ENCODE results near the gene CDX1.
A peak's percentile ranks its signal among the peaks of the same experiment; 100 is the strongest.

CDX1 gene

DNA sequence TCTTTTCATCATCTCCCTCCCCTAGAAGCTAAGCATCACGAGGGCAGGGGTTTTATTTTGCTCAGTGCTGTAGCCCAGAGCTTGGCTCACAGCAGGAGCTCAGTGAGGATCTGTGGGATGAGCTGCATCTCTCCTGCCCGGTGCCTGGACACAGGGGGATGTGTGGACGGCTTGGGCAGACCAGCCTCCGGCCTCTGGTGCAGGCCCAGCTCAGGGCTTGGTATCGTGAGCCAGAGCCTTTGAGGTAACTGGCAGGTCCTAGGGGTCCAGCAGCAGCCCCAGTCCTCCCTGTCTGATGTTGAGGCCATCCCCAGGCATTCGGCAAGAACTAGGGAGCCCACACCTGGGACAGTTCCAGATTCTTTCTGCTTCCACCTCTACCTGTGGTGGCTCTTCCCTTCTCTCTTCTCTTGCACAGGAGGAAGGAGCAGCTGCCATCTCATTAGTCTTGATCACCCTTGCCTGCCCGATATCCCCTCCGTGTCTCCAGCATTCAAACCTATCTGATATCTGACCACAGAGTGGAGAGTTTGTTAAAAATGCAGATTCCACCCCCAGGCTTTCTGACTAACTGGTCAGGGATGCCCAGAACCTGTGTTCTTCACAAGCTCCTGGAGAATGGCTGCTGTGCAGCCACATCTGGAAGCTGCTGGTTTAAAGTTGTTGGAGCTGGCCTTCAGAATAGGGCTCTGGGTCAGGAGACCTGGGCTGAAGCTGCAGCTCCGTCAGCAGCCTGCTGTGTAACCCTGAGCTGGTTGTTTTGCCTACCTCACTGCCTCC lies 15.4 kb downstream of the CDX1 start:
- H3K27me3 ChIP-seq: no peaks in the 10 kb centered on the region
- H3K36me3 ChIP-seq: no peaks in the 10 kb centered on the region
- H3K4me1 ChIP-seq (ENCODE audit: control insufficient read depth in 1 of 2, insufficient read depth in 1 of 2, low read depth in 1 of 2, low read length in 1 of 2): peaks cover 16 to 21% of the 10 kb centered on the region in 2 experiments
- no peak overlapping the region for H3K27ac ChIP-seq
- no peak overlapping the region for H3K4me3 ChIP-seq (ENCODE audit: low read depth in 1 of 2, low read length in 1 of 2)
- no peaks in the 10 kb centered on the region for H3K9me3 ChIP-seq
- TF ChIP-seq, protein P1, sequence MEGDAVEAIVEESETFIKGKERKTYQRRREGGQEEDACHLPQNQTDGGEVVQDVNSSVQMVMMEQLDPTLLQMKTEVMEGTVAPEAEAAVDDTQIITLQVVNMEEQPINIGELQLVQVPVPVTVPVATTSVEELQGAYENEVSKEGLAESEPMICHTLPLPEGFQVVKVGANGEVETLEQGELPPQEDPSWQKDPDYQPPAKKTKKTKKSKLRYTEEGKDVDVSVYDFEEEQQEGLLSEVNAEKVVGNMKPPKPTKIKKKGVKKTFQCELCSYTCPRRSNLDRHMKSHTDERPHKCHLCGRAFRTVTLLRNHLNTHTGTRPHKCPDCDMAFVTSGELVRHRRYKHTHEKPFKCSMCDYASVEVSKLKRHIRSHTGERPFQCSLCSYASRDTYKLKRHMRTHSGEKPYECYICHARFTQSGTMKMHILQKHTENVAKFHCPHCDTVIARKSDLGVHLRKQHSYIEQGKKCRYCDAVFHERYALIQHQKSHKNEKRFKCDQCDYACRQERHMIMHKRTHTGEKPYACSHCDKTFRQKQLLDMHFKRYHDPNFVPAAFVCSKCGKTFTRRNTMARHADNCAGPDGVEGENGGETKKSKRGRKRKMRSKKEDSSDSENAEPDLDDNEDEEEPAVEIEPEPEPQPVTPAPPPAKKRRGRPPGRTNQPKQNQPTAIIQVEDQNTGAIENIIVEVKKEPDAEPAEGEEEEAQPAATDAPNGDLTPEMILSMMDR (IDR thresholded peaks at IDR 0.05): no peak

DNA sequence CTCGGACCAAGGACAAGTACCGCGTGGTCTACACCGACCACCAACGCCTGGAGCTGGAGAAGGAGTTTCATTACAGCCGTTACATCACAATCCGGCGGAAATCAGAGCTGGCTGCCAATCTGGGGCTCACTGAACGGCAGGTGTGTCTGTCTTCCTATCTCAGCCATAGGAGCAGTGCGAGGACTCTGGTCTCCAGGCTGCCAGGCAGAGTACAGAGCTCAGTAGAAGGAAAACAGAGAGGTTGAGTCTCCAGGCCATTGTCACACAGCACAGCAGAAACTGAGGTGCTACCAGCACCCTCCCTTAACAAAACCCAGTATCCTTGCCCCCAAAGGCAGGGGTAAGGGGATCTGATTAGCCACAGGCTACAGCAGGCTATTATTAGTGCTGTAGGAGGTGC lies 16.2 kb downstream of the CDX1 start:
- Histone ChIP-seq H3K9me3 (no peaks in the 10 kb centered on the region), H3K27ac (no peak overlapping the region), H3K4me3 (ENCODE audit: low read depth in 1 of 2, low read length in 1 of 2) (no peak overlapping the region), H3K4me1 (ENCODE audit: control insufficient read depth in 1 of 2, insufficient read depth in 1 of 2, low read depth in 1 of 2, low read length in 1 of 2) (peaks cover 16 to 21% of the 10 kb centered on the region in 2 experiments), H3K36me3 (no peaks in the 10 kb centered on the region), H3K27me3 (peaks cover 2% of the 10 kb centered on the region)
- TF ChIP-seq, protein P1 (IDR thresholded peaks at IDR 0.05): no peak

DNA sequence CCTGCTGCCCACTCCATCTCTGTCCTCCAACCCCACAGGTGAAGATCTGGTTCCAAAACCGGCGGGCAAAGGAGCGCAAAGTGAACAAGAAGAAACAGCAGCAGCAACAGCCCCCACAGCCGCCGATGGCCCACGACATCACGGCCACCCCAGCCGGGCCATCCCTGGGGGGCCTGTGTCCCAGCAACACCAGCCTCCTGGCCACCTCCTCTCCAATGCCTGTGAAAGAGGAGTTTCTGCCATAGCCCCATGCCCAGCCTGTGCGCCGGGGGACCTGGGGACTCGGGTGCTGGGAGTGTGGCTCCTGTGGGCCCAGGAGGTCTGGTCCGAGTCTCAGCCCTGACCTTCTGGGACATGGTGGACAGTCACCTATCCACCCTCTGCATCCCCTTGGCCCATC lies 16.9 kb downstream of the CDX1 start:
- Histone ChIP-seq H3K4me3 (ENCODE audit: low read depth in 1 of 2, low read length in 1 of 2) (no peak overlapping the region), H3K4me1 (ENCODE audit: control insufficient read depth in 1 of 2, insufficient read depth in 1 of 2, low read depth in 1 of 2, low read length in 1 of 2) (peaks cover 16 to 21% of the 10 kb centered on the region in 2 experiments), H3K27me3 (peaks cover 8% of the 10 kb centered on the region), H3K9me3 (no peaks in the 10 kb centered on the region), H3K27ac (no peak overlapping the region), H3K36me3 (no peaks in the 10 kb centered on the region)
- TF ChIP-seq, protein P1 (IDR thresholded peaks at IDR 0.05): no peak

DNA sequence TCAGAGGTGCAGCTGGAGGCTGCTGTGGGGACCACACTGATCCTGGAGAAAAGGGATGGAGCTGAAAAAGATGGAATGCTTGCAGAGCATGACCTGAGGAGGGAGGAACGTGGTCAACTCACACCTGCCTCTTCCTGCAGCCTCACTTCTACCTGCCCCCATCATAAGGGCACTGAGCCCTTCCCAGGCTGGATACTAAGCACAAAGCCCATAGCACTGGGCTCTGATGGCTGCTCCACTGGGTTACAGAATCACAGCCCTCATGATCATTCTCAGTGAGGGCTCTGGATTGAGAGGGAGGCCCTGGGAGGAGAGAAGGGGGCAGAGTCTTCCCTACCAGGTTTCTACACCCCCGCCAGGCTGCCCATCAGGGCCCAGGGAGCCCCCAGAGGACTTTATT lies 17.4 kb downstream of the CDX1 start:
- Histone ChIP-seq H3K9me3 (no peaks in the 10 kb centered on the region), H3K27ac (no peak overlapping the region), H3K4me3 (ENCODE audit: low read depth in 1 of 2, low read length in 1 of 2) (no peak overlapping the region), H3K4me1 (ENCODE audit: control insufficient read depth in 1 of 2, insufficient read depth in 1 of 2, low read depth in 1 of 2, low read length in 1 of 2) (peaks cover 16 to 21% of the 10 kb centered on the region in 2 experiments), H3K27me3 (peaks cover 14% of the 10 kb centered on the region), H3K36me3 (no peaks in the 10 kb centered on the region)
- TF ChIP-seq, protein P1 (IDR thresholded peaks at IDR 0.05): no peak

DNA sequence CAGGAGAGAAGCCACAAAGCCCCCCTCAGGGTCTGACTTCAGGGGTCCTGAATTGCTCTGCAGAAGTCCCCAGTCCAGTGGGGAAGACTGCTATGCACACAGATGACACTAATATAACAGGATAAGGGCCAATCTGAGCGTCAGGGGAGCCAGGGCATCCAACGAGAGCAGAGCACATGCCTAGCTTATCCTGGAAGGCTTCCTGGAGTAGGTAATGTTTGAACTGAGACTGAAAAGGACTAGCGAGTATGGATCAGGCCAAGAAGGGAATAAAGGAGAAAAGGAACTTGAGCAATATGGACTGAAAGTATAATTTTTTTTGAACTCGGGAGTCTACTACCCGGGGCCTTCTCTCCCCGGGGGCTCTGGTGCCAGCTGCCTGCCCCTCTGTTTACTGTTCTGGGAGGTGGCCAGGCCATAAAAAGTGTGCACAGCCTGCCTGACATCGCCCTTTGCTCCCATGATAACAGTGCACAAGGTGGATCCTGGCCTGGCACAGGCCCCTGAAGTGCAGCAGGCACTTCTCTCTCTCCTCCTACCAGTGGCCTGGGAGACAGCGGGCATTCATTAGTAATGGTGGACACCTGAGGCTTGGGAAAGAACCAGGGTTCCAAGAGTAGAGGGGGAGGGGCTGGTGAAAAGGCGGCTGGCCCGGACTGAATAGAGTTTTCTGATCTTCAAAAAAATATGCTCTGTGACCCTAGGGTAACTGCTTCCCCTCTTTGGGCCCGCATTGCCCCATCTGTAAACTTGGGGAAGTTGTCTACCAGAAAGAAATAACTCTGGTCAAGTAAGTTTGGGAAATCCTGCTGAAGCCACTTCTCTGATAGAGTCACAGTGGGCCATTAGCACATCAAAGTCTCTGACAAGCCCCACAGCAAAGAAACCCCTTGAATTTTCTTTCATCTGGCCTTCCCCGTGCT lies 18.7 kb downstream of the CDX1 start:
- H3K36me3 ChIP-seq: no peaks in the 10 kb centered on the region
- H3K4me1 ChIP-seq (ENCODE audit: control insufficient read depth in 1 of 2, insufficient read depth in 1 of 2, low read depth in 1 of 2, low read length in 1 of 2): peaks cover 16 to 24% of the 10 kb centered on the region in 2 experiments
- peak overlapping the region; percentile 56 for H3K27ac ChIP-seq
- H3K4me3 ChIP-seq (ENCODE audit: low read depth in 1 of 2, low read length in 1 of 2): no peak overlapping the region
- peaks cover 26% of the 10 kb centered on the region for H3K27me3 ChIP-seq
- TF ChIP-seq, protein P1 (IDR thresholded peaks at IDR 0.05): no peak
- no peaks in the 10 kb centered on the region for H3K9me3 ChIP-seq

All from neutrophil (primary cell).